Muscle layer of colon (tissue), 2 donors: ENCODE results near the gene IFNAR1.
"Not testable (repeated sequence)": the region's sequence is repeated elsewhere in the genome, so short reads cannot be mapped to it uniquely, and the experiment has no call there.

Experiments used
- H3K27ac ChIP-seq: one replicate; pipeline ENCODE4 v1.7.0; 2013; ENCODE audit warnings: low read depth, mild to moderate bottlenecking, low read length, moderate library complexity
- H3K27me3 ChIP-seq, 2 donors: one replicate each; pipeline ENCODE4 v1.7.0; 2013; ENCODE audit warnings: low read length in 2 of 2, mild to moderate bottlenecking in 2 of 2; ENCODE audit not compliant: insufficient read depth in 2 of 2, control insufficient read depth in 1 of 2
- H3K36me3 ChIP-seq: one replicate; pipeline ENCODE4 v1.7.0; 2013; ENCODE audit warnings: mild to moderate bottlenecking, low read length; ENCODE audit not compliant: insufficient read depth
- H3K4me1 ChIP-seq: one replicate; pipeline ENCODE4 v1.7.0; 2013; ENCODE audit warnings: mild to moderate bottlenecking, low read length; ENCODE audit not compliant: insufficient read depth
- H3K4me3 ChIP-seq, 2 donors: one replicate each; pipeline ENCODE4 v1.7.0; 2013; ENCODE audit warnings: low read length in 2 of 2, low read depth in 1 of 2, mild to moderate bottlenecking in 1 of 2, moderate library complexity in 1 of 2
- H3K9ac ChIP-seq: one replicate; pipeline ENCODE4 v1.7.0; 2013; ENCODE audit warnings: low read length
- H3K9me3 ChIP-seq: one replicate; pipeline ENCODE4 v1.7.0; 2013; ENCODE audit warnings: mild to moderate bottlenecking, low read length
- donor health status: abdominal sarcoma.
- donor health status: Adenocarcinoma of cecum.

IFNAR1 gene

GRCh38 chr21:33355996-33356395, 31.2 kb downstream of the IFNAR1 start:
- Histone ChIP-seq H3K4me1 (peaks cover 2% of the 10 kb centered on the region), H3K27ac (no peak overlapping the region), H3K9ac (no peak overlapping the region), H3K36me3 (peaks cover 13% of the 10 kb centered on the region), H3K9me3 (no peaks in the 10 kb centered on the region), H3K27me3 (no peaks in the 10 kb centered on the region), H3K4me3 (no peak overlapping the region)

GRCh38 chr21:33357177-33357576, 32.4 kb downstream of the IFNAR1 start:
- no peak overlapping the region for H3K9ac ChIP-seq
- H3K27ac ChIP-seq, result no peak overlapping the region
- no peaks in the 10 kb centered on the region for H3K9me3 ChIP-seq
- H3K36me3 ChIP-seq, result peaks cover 13% of the 10 kb centered on the region
- H3K27me3 ChIP-seq, result no peaks in the 10 kb centered on the region
- H3K4me3 ChIP-seq, result no peak overlapping the region
- peaks cover 4% of the 10 kb centered on the region for H3K4me1 ChIP-seq

- Histone ChIP-seq H3K27me3 (no peaks in the 10 kb centered on the region), H3K9me3 (no peaks in the 10 kb centered on the region), H3K36me3 (peaks cover 13% of the 10 kb centered on the region), H3K9ac (no peak overlapping the region), H3K4me1 (peaks cover 4% of the 10 kb centered on the region), H3K27ac (no peak overlapping the region), H3K4me3 (no peak overlapping the region)
These were observed 34.7 kb downstream of the IFNAR1 start for GRCh38 chr21:33359446-33359845.

GRCh38 chr21:33360281-33360680, 35.5 kb downstream of the IFNAR1 start:
- H3K9ac ChIP-seq, result no peak overlapping the region
- H3K36me3 ChIP-seq, result peaks cover 13% of the 10 kb centered on the region
- H3K27me3 ChIP-seq, result no peaks in the 10 kb centered on the region
- no peak overlapping the region for H3K27ac ChIP-seq
- H3K9me3 ChIP-seq, result no peaks in the 10 kb centered on the region
- H3K4me3 ChIP-seq, result no peak overlapping the region
- H3K4me1 ChIP-seq, result peaks cover 4% of the 10 kb centered on the region

- Histone ChIP-seq H3K9me3 (no peaks in the 10 kb centered on the region), H3K4me1 (peaks cover 4% of the 10 kb centered on the region), H3K27me3 (no peaks in the 10 kb centered on the region), H3K4me3 (no peak overlapping the region), H3K27ac (no peak overlapping the region), H3K9ac (no peak overlapping the region), H3K36me3 (peaks cover 11% of the 10 kb centered on the region)
These were observed 36.3 kb downstream of the IFNAR1 start for GRCh38 chr21:33360881-33361602.

- no peak overlapping the region for H3K4me3 ChIP-seq
- peaks cover 2% of the 10 kb centered on the region for H3K36me3 ChIP-seq
- no peaks in the 10 kb centered on the region for H3K27me3 ChIP-seq
- no peaks in the 10 kb centered on the region for H3K9me3 ChIP-seq
- H3K27ac ChIP-seq, result peak overlapping the region; percentile 44
- H3K9ac ChIP-seq, result no peak overlapping the region
- H3K4me1 ChIP-seq, result peaks cover 4% of the 10 kb centered on the region
These were observed 37.3 kb downstream of the IFNAR1 start for GRCh38 chr21:33362044-33362555.

- not testable (repeated sequence) for H3K4me1 ChIP-seq, H3K4me3 ChIP-seq, H3K36me3 ChIP-seq, H3K9ac ChIP-seq, H3K27ac ChIP-seq, H3K27me3 ChIP-seq, H3K9me3 ChIP-seq
These were observed 39.3 kb downstream of the IFNAR1 start for GRCh38 chr21:33363911-33364609.

- H3K4me1 ChIP-seq, result peaks cover 4% of the 10 kb centered on the region
- H3K4me3 ChIP-seq, result no peak overlapping the region
- peaks cover 4% of the 10 kb centered on the region for H3K9me3 ChIP-seq
- no peaks in the 10 kb centered on the region for H3K27me3 ChIP-seq
- no peak overlapping the region for H3K9ac ChIP-seq
- H3K27ac ChIP-seq, result no peak overlapping the region
- H3K36me3 ChIP-seq, result no peaks in the 10 kb centered on the region
These were observed 40.1 kb downstream of the IFNAR1 start for GRCh38 chr21:33364830-33365229.

GRCh38 chr21:33367309-33367973, 42.7 kb downstream of the IFNAR1 start:
- Histone ChIP-seq H3K4me1 (no peaks in the 10 kb centered on the region), H3K9me3 (peaks cover 4% of the 10 kb centered on the region), H3K9ac (no peak overlapping the region), H3K27me3 (no peaks in the 10 kb centered on the region), H3K36me3 (no peaks in the 10 kb centered on the region), H3K27ac (no peak overlapping the region), H3K4me3 (no peak overlapping the region)

GRCh38 chr21:33368124-33368523, 43.4 kb downstream of the IFNAR1 start:
- no peaks in the 10 kb centered on the region for H3K36me3 ChIP-seq
- no peak overlapping the region for H3K4me3 ChIP-seq
- H3K27ac ChIP-seq, result no peak overlapping the region
- no peak overlapping the region for H3K9ac ChIP-seq
- H3K9me3 ChIP-seq, result peaks cover 4% of the 10 kb centered on the region
- H3K27me3 ChIP-seq, result no peaks in the 10 kb centered on the region
- no peaks in the 10 kb centered on the region for H3K4me1 ChIP-seq

GRCh38 chr21:33368576-33368975, 43.8 kb downstream of the IFNAR1 start:
- Histone ChIP-seq H3K4me3 (no peak overlapping the region), H3K9me3 (peaks cover 4% of the 10 kb centered on the region), H3K27ac (no peak overlapping the region), H3K9ac (no peak overlapping the region), H3K36me3 (no peaks in the 10 kb centered on the region), H3K27me3 (no peaks in the 10 kb centered on the region), H3K4me1 (no peaks in the 10 kb centered on the region)
